ENCODE data around the gene EOMES. TPM values are rescaled to one million over a fixed set of nuclear protein-coding genes. Genes with fewer than 3 reads are reported as not detected.

Gene EOMES
- total and polyA plus RNA-seq, 4 donors: 0.12 to 1.3 (median 0.48) TPM

GRCh38 chr3:27677565-27677964 lies 44.6 kb downstream of the EOMES start:
- DNase-seq: no peak
- H3K4me3 ChIP-seq: no peak overlapping the region
- no peak for TF ChIP-seq CTCF (IDR thresholded peaks at IDR 0.05; ENCODE audit: control extremely low read depth, extremely low read depth)
- H3K4me1 ChIP-seq (ENCODE audit: control insufficient read depth in 5 of 5, insufficient read depth in 5 of 5, low read length in 5 of 5): peaks cover 0 to 4% (median 0%) of the 10 kb centered on the region in 5 donors
- peak overlapping the region in 1 of 2 donors; percentile 31 for H3K27ac ChIP-seq (ENCODE audit: low read depth in 1 of 2, low read length in 1 of 2)
- WGBS, 2 donors: 81 to 85% methylated on average over 3 of the region's 3 CpGs
- no peaks in the 10 kb centered on the region for H3K36me3 ChIP-seq (ENCODE audit: control insufficient read depth in 4 of 4, insufficient read depth in 4 of 4, low read length in 4 of 4)
- H3K9ac ChIP-seq (ENCODE audit: insufficient read depth in 1 of 2, low read length in 2 of 2): no peak overlapping the region
- H3K9me3 ChIP-seq (ENCODE audit: control insufficient read depth in 4 of 4, insufficient read depth in 3 of 4, low read length in 3 of 4): no peaks in the 10 kb centered on the region
- ATAC-seq (ENCODE audit: insufficient read depth, low FRiP score): peak; percentile 14
- no peaks in the 10 kb centered on the region for H3K27me3 ChIP-seq (ENCODE audit: control insufficient read depth in 3 of 3, insufficient read depth in 3 of 3, low read length in 2 of 3)

GRCh38 chr3:27675287-27675686 lies 46.8 kb downstream of the EOMES start:
- ATAC-seq (ENCODE audit: insufficient read depth, low FRiP score) (no peak), DNase-seq (peak in 2 of 3 donors; percentile 15 to 47)
- WGBS, 2 donors: 53% methylated on average over 3 of the region's 3 CpGs
- no peak overlapping the region for H3K9ac ChIP-seq (ENCODE audit: insufficient read depth in 1 of 2, low read length in 2 of 2)
- no peak for TF ChIP-seq CTCF (IDR thresholded peaks at IDR 0.05; ENCODE audit: control extremely low read depth, extremely low read depth)
- H3K9me3 ChIP-seq (ENCODE audit: control insufficient read depth in 4 of 4, insufficient read depth in 3 of 4, low read length in 3 of 4): no peaks in the 10 kb centered on the region
- no peaks in the 10 kb centered on the region for H3K4me1 ChIP-seq (ENCODE audit: control insufficient read depth in 5 of 5, insufficient read depth in 5 of 5, low read length in 5 of 5)
- H3K36me3 ChIP-seq (ENCODE audit: control insufficient read depth in 4 of 4, insufficient read depth in 4 of 4, low read length in 4 of 4): no peaks in the 10 kb centered on the region
- no peak overlapping the region for H3K27ac ChIP-seq (ENCODE audit: low read depth in 1 of 2, low read length in 1 of 2)
- H3K4me3 ChIP-seq: no peak overlapping the region
- no peaks in the 10 kb centered on the region for H3K27me3 ChIP-seq (ENCODE audit: control insufficient read depth in 3 of 3, insufficient read depth in 3 of 3, low read length in 2 of 3)

GRCh38 chr3:27673701-27674100 lies 48.4 kb downstream of the EOMES start:
- no peaks in the 10 kb centered on the region for H3K4me1 ChIP-seq (ENCODE audit: control insufficient read depth in 5 of 5, insufficient read depth in 5 of 5, low read length in 5 of 5)
- WGBS, 2 donors: 63 to 72% methylated on average over 2 of the region's 2 CpGs
- no peak for TF ChIP-seq CTCF (IDR thresholded peaks at IDR 0.05; ENCODE audit: control extremely low read depth, extremely low read depth)
- no peaks in the 10 kb centered on the region for H3K27me3 ChIP-seq (ENCODE audit: control insufficient read depth in 3 of 3, insufficient read depth in 3 of 3, low read length in 2 of 3)
- no peak overlapping the region for H3K9ac ChIP-seq (ENCODE audit: insufficient read depth in 1 of 2, low read length in 2 of 2)
- no peak overlapping the region for H3K27ac ChIP-seq (ENCODE audit: low read depth in 1 of 2, low read length in 1 of 2)
- ATAC-seq (ENCODE audit: insufficient read depth, low FRiP score) (no peak), DNase-seq (no peak)
- no peaks in the 10 kb centered on the region for H3K36me3 ChIP-seq (ENCODE audit: control insufficient read depth in 4 of 4, insufficient read depth in 4 of 4, low read length in 4 of 4)
- no peaks in the 10 kb centered on the region for H3K9me3 ChIP-seq (ENCODE audit: control insufficient read depth in 4 of 4, insufficient read depth in 3 of 4, low read length in 3 of 4)
- H3K4me3 ChIP-seq: no peak overlapping the region

DNA sequence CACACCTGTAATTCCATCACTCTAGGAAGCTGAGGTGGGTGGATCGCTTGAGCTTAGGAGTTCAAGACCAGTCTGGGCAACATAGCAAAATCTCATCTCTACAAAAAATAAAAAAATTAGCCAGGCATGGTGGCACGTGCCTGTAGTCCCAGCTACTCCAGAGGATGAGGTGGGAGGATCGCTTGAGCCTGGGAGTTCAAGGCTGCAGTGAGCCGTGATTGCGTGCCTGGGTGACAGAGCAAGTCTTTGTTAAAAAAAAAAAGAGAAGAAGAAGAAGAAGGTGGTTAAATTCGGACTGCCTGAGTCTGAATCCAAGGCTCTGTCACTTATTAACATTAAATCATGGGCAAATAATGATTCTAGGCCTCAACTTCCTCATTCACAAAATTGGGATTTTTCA lies 51.0 kb downstream of the EOMES start:
- ATAC-seq (ENCODE audit: insufficient read depth, low FRiP score) (no peak), DNase-seq (no peak)
- H3K4me1 ChIP-seq (ENCODE audit: control insufficient read depth in 5 of 5, insufficient read depth in 5 of 5, low read length in 5 of 5): no peaks in the 10 kb centered on the region
- H3K27me3 ChIP-seq (ENCODE audit: control insufficient read depth in 3 of 3, insufficient read depth in 3 of 3, low read length in 2 of 3): no peaks in the 10 kb centered on the region
- no peak overlapping the region for H3K27ac ChIP-seq (ENCODE audit: low read depth in 1 of 2, low read length in 1 of 2)
- no peaks in the 10 kb centered on the region for H3K9me3 ChIP-seq (ENCODE audit: control insufficient read depth in 4 of 4, insufficient read depth in 3 of 4, low read length in 3 of 4)
- H3K9ac ChIP-seq (ENCODE audit: insufficient read depth in 1 of 2, low read length in 2 of 2): no peak overlapping the region
- 86% methylated on average over 6 of the region's 6 CpGs for WGBS, 2 donors
- H3K4me3 ChIP-seq: no peak overlapping the region
- TF ChIP-seq CTCF (IDR thresholded peaks at IDR 0.05; ENCODE audit: control extremely low read depth, extremely low read depth): no peak
- no peaks in the 10 kb centered on the region for H3K36me3 ChIP-seq (ENCODE audit: control insufficient read depth in 4 of 4, insufficient read depth in 4 of 4, low read length in 4 of 4)
